Skeletal muscle tissue (tissue), 4 donors: Measurements from ENCODE around the gene SERPINB10. TPM values are rescaled to one million over a fixed set of nuclear protein-coding genes. Genes with fewer than 3 reads are reported as not detected.

Source experiments
- H3K27ac ChIP-seq: one replicate; pipeline ENCODE4 v1.7.0; 2013; ENCODE audit warnings: mild to moderate bottlenecking, low read depth, low read length, inconsistent platforms
- H3K27me3 ChIP-seq, 3 donors: one replicate each; pipeline ENCODE4 v1.7.0; 2013; ENCODE audit warnings: low read length in 3 of 3; ENCODE audit not compliant: control insufficient read depth in 3 of 3, insufficient read depth in 3 of 3
- H3K36me3 ChIP-seq, 3 donors: one replicate each; pipeline ENCODE4 v1.7.0; 2013; ENCODE audit warnings: low read length in 3 of 3; ENCODE audit not compliant: control insufficient read depth in 3 of 3, insufficient read depth in 3 of 3
- H3K4me1 ChIP-seq, 3 donors: one replicate each; pipeline ENCODE4 v1.7.0; 2013; ENCODE audit warnings: low read length in 3 of 3, mild to moderate bottlenecking in 3 of 3; ENCODE audit not compliant: control insufficient read depth in 3 of 3, insufficient read depth in 3 of 3
- H3K4me3 ChIP-seq, 3 donors: one replicate each; pipeline ENCODE4 v1.7.0; 2013; ENCODE audit warnings: low read length in 3 of 3
- H3K9ac ChIP-seq, 3 donors: one replicate each; pipeline ENCODE4 v1.7.0; 2013; ENCODE audit warnings: low read length in 3 of 3, mild to moderate bottlenecking in 3 of 3, moderate library complexity in 2 of 3, low read depth in 1 of 3
- H3K9me3 ChIP-seq, 3 donors: one replicate each; pipeline ENCODE4 v1.7.0; 2013; ENCODE audit warnings: low read length in 3 of 3; ENCODE audit not compliant: control insufficient read depth in 3 of 3
- total RNA-seq: library from RNA; depleted of rRNA; stranded (reverse); fragments of >200 nt; gene quantifications from one replicate; pipeline ENCODE4 v1.2.3, GENCODE V29; 2014
- donor health status: Osteomylitis.

Gene SERPINB10
- total RNA-seq, 1 donor from 2014 or later: 1.0 TPM

DNA sequence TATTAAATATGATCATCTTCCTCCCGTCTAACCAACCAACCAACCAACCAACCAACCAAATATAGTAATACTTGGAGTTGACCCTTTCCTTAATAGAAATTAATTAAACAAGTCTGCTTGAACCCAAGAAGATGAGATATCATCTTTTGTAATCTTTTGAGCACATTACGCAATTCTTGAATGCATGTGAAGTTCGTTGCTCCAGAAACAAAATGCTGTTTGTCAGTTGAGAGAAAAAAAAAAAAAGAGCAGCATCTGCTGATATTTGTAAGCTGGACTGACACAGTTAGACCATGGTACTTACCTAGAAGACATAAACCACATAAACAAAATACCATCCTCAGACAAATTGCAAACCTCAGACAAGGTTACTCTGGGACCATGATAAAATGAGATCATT, 29.4 kb upstream of the SERPINB10 start:
- no peaks in the 10 kb centered on the region for H3K27me3 ChIP-seq
- H3K4me1 ChIP-seq: no peaks in the 10 kb centered on the region
- no peaks in the 10 kb centered on the region for H3K9me3 ChIP-seq
- H3K27ac ChIP-seq: no peak overlapping the region
- H3K4me3 ChIP-seq: no peak overlapping the region
- H3K36me3 ChIP-seq: no peaks in the 10 kb centered on the region
- H3K9ac ChIP-seq: no peak overlapping the region

DNA sequence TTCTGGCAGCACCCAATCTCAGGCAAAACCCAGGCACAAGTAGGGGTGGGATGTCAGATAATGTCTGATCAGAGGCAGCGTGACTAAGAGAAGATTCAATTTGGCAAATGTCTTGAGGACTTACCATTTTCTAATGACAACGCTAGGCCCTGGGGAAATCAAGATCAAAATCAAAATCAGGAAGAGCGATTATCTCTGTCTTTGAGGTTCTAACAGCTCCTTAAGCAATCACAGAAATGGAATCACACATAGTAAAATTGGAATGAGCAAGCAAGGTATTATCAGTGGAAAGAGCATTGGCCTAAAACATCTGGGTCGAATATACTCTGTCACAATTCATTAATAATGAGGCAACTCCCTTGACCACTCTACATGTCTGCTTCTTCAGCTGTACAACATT, 28.8 kb upstream of the SERPINB10 start:
- H3K9me3 ChIP-seq: no peaks in the 10 kb centered on the region
- H3K36me3 ChIP-seq: no peaks in the 10 kb centered on the region
- no peak overlapping the region for H3K27ac ChIP-seq
- H3K27me3 ChIP-seq: no peaks in the 10 kb centered on the region
- no peaks in the 10 kb centered on the region for H3K4me1 ChIP-seq
- H3K9ac ChIP-seq: no peak overlapping the region
- no peak overlapping the region for H3K4me3 ChIP-seq

DNA sequence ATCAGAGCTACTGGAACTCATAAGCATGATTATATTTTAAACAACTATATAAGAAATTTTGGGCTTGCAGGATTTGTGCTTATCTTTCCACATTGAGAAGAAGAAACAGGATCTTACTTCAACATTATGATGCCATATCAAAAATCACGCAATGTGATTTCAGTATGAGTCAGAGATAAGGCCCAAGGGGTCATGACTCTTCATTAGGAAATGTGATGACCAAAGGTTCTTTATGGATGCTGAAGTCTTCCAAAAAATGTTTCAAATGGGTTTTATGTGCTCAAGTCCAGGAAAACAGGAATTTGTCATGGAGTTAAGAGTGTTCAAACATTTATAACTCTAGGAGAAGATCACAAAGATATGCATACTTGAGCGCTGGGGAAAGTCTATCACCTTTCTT, 28.0 kb upstream of the SERPINB10 start:
- H3K27me3 ChIP-seq: no peaks in the 10 kb centered on the region
- H3K36me3 ChIP-seq: no peaks in the 10 kb centered on the region
- H3K4me1 ChIP-seq: no peaks in the 10 kb centered on the region
- H3K4me3 ChIP-seq: no peak overlapping the region
- no peak overlapping the region for H3K9ac ChIP-seq
- H3K27ac ChIP-seq: no peak overlapping the region
- H3K9me3 ChIP-seq: no peaks in the 10 kb centered on the region

DNA sequence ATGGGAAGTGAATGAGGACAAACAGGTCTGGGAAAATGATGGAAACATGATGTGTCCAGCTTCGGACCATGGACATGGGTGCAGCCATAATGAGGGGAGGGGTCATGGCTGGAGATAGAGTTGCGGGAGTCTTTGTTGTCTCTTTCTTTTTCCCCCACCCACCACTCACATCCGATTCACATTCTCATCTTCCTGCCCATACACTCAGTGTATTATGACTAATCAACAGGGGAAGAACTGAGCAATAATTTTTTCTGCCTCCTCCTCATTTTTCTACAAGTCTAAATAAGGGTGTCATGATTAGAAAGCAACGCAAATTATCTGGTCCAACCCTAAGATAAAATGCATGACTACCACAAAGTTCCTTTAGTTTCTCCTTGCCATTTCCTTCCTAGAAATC, 25.9 kb upstream of the SERPINB10 start:
- Histone ChIP-seq H3K9ac (no peak overlapping the region), H3K4me1 (no peaks in the 10 kb centered on the region), H3K36me3 (no peaks in the 10 kb centered on the region), H3K27me3 (no peaks in the 10 kb centered on the region), H3K27ac (no peak overlapping the region), H3K4me3 (no peak overlapping the region), H3K9me3 (no peaks in the 10 kb centered on the region)

DNA sequence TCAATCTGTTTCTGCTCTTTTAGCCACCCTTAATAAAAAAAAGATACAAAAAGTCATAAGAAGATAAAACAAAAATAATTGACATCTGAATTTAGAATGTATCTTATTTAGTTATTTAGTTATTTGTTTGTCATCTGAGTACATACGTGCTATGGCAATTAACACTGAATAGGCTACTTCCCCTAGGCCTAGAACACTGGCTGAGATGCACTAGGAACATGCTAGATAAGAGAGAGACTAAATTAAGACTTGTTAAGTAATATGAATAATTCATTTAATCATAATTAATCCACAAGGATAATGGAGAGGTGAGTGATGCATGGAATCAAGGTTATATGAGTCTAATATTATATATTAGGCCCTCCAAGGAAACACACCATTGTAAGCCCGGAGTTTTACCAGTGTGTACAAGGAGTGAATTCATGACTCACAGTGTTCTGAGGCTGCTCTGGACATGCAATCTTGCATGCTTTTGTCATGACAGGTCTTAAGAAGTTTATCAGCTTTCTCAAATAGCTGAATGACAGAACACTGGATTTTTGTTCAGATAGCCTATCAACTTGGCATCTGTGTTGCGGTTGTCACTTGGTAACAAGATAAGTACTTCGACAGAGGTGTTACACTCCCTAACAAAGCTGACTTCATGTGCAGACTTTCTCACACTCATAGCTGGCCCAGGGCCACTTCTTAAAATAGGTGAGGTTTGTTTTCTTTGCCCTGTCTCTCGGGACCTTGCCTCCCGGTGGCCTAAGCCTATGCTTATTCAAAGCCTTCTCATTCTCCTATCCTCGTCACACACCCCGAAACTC, 25.2 kb upstream of the SERPINB10 start:
- Histone ChIP-seq H3K27ac (no peak overlapping the region), H3K9me3 (no peaks in the 10 kb centered on the region), H3K9ac (no peak overlapping the region), H3K36me3 (no peaks in the 10 kb centered on the region), H3K27me3 (no peaks in the 10 kb centered on the region), H3K4me3 (no peak overlapping the region), H3K4me1 (no peaks in the 10 kb centered on the region)

DNA sequence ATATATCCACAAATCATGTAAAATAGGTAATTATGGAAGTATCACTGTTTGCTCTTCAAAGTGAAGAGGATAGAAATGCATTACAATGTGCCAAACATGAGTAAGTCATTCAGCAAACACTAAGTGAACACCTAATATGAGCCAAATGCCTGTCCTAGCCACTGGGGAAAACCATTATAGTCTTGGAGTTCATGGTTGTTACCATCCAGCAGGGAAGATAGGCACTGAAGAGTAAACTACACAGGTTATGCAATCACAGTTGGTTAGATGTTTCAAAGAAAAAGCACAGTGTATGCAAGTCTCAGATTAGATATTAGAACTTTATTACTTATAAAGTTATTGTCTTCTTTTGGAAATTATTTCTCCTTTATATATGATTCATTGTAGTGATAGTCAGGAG, 24.1 kb upstream of the SERPINB10 start:
- no peak overlapping the region for H3K27ac ChIP-seq
- no peaks in the 10 kb centered on the region for H3K9me3 ChIP-seq
- no peaks in the 10 kb centered on the region for H3K4me1 ChIP-seq
- no peak overlapping the region for H3K9ac ChIP-seq
- H3K4me3 ChIP-seq: no peak overlapping the region
- H3K27me3 ChIP-seq: no peaks in the 10 kb centered on the region
- no peaks in the 10 kb centered on the region for H3K36me3 ChIP-seq

DNA sequence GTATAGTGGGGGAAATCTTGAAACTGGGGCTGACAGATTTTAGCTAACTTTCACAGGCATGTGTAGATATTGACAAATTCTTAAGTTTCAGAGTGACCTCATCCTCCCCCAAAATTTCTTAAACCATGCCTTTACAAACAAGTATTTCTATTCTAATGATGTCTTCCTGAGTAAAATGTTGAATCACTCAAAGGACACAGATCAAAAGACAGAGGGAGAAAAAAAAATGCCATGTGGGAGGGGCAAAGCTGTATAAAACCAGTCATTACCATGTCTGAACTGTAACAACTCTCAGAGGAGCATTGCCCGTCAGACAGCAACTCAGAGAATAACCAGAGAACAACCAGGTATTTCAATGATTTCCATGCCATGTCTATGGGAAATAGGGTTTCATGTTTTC, 20.3 kb upstream of the SERPINB10 start, which contains the start of gene SERPINB2:
Gene SERPINB2 (plus strand): TSS at position 282 of the 400 bp plus-strand sequence. CDS start 3,740 bp downstream, outside the sequence.
- H3K9ac ChIP-seq: no peak within 1 kb of the TSS
- H3K36me3 ChIP-seq: no peaks in the 10 kb centered on the region
- H3K4me1 ChIP-seq: no peaks in the 10 kb centered on the region
- H3K9me3 ChIP-seq: no peaks in the 10 kb centered on the region
- H3K4me3 ChIP-seq: no peak within 1 kb of the TSS
- no peak within 1 kb of the TSS for H3K27ac ChIP-seq
- H3K27me3 ChIP-seq: no peaks in the 10 kb centered on the region

DNA sequence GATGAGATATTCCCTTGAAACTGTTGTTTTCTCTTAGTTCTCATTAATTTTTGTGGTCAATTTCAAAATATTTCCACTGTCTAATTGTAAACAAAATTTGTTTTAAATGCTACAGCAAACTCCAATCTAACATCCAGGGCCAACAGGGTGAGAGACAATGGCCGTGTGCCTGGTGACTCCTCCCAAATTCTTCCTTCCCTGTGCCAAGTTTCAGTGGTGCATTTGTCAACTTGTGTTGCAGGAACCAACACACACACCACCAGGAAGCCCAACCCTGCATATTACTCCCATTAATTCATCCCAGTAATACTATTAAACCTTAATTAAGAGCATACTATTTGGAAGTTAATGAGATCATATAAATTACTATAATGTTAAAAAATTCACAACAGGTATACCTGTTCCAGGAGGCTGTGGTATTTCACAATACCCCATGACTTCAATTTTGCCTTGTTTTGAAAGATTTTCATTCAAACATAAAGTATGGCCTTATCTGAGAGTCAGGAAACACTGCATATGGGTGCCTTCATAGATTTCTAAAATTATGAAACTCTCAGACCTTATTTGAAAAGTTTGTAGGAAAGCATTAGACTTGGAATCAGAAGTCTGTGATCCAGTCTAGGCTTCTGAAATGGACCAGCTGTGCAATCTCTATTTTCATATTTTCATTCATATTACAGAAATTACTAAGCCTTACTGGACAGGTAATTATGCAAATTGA, 19.1 kb upstream of the SERPINB10 start:
- Histone ChIP-seq H3K9ac (no peak overlapping the region), H3K27ac (no peak overlapping the region), H3K36me3 (no peaks in the 10 kb centered on the region), H3K27me3 (no peaks in the 10 kb centered on the region), H3K4me3 (no peak overlapping the region), H3K9me3 (no peaks in the 10 kb centered on the region), H3K4me1 (no peaks in the 10 kb centered on the region)

DNA sequence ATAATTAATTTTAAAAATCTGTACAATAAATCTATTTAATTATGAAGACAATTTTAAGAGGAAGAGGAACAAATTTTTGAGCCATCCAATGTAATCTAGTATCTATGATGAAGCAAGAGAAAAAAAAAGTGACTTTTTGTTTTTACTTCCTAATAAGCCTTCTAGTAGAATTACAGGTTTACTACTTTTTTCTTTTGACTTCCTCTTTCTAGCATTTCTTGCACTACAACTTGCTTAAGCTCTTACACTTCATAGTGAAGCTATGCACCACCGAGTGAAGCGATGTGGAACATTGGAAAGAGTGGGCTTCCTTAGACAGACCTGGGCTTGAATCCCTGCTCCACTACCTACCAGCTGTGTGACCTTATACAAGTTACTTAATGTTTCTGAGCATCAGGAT, 18.1 kb upstream of the SERPINB10 start:
- Histone ChIP-seq H3K9ac (no peak overlapping the region), H3K27me3 (no peaks in the 10 kb centered on the region), H3K4me3 (no peak overlapping the region), H3K4me1 (no peaks in the 10 kb centered on the region), H3K9me3 (no peaks in the 10 kb centered on the region), H3K27ac (no peak overlapping the region), H3K36me3 (no peaks in the 10 kb centered on the region)

DNA sequence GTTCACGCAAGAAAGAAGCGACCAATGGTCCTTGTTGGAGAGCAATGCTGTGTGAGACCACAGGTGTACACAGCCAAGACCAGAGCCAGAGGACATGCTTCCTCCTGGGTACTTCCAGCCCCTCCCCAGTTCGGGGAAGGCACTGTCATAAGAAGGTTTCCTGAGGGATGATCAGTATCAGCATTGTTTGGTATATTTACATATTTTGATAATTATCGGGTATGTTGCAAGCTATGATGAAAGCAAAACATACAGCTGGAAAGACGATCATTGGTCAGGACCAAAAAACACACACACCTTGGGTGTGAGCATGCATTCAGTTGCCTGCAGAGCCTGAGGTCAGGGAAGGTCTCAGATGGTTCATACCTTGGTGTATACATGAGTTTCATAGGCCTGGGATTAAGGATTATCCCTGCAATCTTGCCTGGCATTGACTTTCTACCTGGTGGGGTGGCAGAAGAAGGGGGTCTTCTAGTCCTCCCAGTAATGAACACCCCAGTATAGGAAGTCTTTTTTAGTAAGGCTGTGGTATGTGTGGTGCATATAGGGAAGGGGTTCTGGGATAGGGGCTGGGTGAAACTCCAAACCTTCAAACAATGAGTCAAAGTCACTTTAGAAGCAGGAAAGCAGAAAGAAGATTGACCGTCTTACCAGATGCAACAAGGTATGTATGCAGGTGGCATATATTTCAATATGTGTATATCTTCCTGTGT, 17.4 kb upstream of the SERPINB10 start:
- no peaks in the 10 kb centered on the region for H3K36me3 ChIP-seq
- H3K27ac ChIP-seq: no peak overlapping the region
- H3K4me1 ChIP-seq: no peaks in the 10 kb centered on the region
- H3K9ac ChIP-seq: no peak overlapping the region
- H3K9me3 ChIP-seq: no peaks in the 10 kb centered on the region
- H3K4me3 ChIP-seq: no peak overlapping the region
- no peaks in the 10 kb centered on the region for H3K27me3 ChIP-seq
